Left ventricle myocardium inferior (tissue), 1 donor: ENCODE results near the gene PGP. TPM values are rescaled to one million over a fixed set of nuclear protein-coding genes. Genes with fewer than 3 reads are reported as not detected.
A peak's percentile ranks its signal among the peaks of the same experiment; 100 is the strongest.

ENCODE experiments used
- DNase-seq: peaks from one replicate; pipeline ENCODE4 v3.0.0-alpha.2; 2020
- H3K27ac ChIP-seq: fragments of 200-600 bp; replicated peaks from 2 replicates; pipeline ENCODE4 v1.8.0; 2021
- H3K27me3 ChIP-seq: fragments of 200-600 bp; 2 replicates; pipeline ENCODE4 v1.8.0; 2021; ENCODE audit warnings: low read depth
- H3K36me3 ChIP-seq: fragments of 200-600 bp; 2 replicates; pipeline ENCODE4 v1.8.0; 2021
- H3K4me1 ChIP-seq: fragments of 200-600 bp; 2 replicates; pipeline ENCODE4 v1.8.0; 2021
- H3K4me3 ChIP-seq: fragments of 200-600 bp; 2 replicates; pipeline ENCODE4 v1.8.0; 2021; ENCODE audit warnings: mild to moderate bottlenecking, moderate library complexity
- H3K9me3 ChIP-seq: fragments of 200-600 bp; replicated peaks from 2 replicates; pipeline ENCODE4 v1.8.0; 2021
- intact Hi-C: fragments of 100-400 bp; cut with micrococcal nuclease; formaldehyde crosslinking; loops from one replicate; pipeline ENCODE4 v1.11.0; 2022
- total RNA-seq: library from RNA; stranded (reverse); fragmentation: NEBNext Ultra II Directional; extraction: Animal tissue kit (Norgen Biotek cat#: 25700); gene quantifications from one replicate; pipeline ENCODE4 v1.2.1, GENCODE V29; 2021
- TF ChIP-seq, protein P1 (sequence below): fragments of 200-600 bp; IDR thresholded peaks from 2 replicates; pipeline ENCODE4 v1.8.0; 2021; ENCODE audit warnings: antibody characterized with exemption, mild to moderate bottlenecking, borderline replicate concordance
- donor health status: DM: no; HTN: yes; CAD: no; lungs with severe emphysema.

Gene PGP
- total RNA-seq, 1 donor from 2014 or later: 34.1 TPM

DNA sequence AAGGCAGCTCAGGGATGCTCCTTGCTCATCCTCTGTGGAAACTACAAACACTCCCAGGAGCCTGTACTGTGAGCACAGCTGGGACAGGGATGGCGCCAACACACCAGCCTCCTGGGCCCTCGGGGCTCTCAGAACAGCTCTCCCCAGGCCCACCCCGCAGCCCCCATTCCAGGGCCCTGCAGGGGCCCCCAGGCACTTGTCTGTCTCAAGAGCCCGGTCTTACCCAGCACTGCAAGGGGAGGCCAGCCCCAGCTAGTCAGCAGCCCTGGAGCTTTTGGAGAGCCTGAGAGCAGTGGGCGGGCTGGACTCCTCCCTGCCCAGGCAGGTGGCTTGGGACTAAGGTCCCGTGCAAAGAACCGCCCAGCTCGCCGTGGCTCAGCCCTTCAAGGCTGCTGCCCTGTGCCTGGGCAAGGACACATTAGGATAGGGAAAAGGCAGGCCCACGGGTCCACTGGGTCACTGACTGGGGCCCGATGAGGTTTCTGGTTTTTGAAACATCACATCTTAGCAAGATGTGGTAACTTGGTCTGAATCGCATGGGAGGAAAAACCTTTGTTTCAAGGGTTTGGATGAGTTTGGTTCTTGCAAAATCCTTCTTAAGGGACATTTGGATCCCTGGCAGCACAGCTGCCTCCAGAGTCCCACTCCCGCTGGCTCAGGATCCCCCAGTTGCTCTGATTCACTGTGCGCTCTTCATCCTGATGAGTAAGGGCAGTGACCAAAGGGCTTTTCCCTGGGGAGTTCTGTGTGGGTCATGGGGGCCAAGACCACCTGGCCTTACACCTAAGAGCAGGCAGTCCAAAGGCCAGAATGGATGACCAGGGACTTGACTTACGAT is 24.4 kb upstream of the PGP start:
- Histone ChIP-seq H3K4me3 (no peak overlapping the region), H3K27ac (no peak overlapping the region), H3K36me3 (peaks cover 58% of the 10 kb centered on the region), H3K9me3 (no peaks in the 10 kb centered on the region), H3K4me1 (peaks cover 25% of the 10 kb centered on the region), H3K27me3 (peaks cover 23% of the 10 kb centered on the region)
- TF ChIP-seq, protein P1, sequence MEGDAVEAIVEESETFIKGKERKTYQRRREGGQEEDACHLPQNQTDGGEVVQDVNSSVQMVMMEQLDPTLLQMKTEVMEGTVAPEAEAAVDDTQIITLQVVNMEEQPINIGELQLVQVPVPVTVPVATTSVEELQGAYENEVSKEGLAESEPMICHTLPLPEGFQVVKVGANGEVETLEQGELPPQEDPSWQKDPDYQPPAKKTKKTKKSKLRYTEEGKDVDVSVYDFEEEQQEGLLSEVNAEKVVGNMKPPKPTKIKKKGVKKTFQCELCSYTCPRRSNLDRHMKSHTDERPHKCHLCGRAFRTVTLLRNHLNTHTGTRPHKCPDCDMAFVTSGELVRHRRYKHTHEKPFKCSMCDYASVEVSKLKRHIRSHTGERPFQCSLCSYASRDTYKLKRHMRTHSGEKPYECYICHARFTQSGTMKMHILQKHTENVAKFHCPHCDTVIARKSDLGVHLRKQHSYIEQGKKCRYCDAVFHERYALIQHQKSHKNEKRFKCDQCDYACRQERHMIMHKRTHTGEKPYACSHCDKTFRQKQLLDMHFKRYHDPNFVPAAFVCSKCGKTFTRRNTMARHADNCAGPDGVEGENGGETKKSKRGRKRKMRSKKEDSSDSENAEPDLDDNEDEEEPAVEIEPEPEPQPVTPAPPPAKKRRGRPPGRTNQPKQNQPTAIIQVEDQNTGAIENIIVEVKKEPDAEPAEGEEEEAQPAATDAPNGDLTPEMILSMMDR: no peak
- DNase-seq: no peak
- intact Hi-C loops: no loop called here

DNA sequence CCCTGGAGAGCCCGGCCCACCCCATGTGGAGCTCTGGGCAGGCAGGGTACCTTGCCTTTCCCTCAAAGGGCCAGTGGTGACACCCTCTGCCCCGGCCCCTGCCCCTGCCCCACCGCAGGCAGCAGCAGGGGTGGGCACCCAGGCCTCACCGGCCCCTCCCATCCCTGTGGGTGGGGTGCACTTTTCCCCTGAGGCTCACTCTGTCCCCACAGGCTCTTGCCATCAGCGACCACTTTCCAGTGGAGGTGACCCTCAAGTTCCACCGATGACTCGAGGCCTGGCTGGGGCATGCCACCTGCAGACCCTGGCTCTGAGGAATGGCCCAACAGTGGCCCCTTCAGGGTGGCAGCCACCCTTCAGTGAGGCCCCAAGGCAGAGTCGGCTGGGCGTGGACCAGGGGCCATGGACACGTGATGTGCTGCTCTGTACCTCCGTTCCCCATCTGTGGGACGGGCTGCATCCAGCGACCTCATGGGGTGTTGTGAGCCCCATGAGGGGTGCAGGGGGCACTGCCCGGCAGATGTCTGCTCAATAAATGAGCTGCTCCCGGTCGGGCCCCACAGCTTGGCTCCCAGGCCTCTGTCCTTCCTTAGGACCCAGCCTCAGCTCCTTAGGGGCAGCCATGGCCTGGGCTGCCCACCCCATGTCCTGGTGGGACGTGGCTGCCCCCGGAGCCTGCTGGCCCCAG is 23.7 kb upstream of the PGP start:
- TF ChIP-seq, protein P1: no peak
- no peak for DNase-seq
- Histone ChIP-seq H3K27ac (peak overlapping the region; percentile 41), H3K4me3 (peak overlapping the region; percentile 55), H3K27me3 (peaks cover 23% of the 10 kb centered on the region), H3K36me3 (peaks cover 58% of the 10 kb centered on the region), H3K4me1 (peaks cover 25% of the 10 kb centered on the region), H3K9me3 (no peaks in the 10 kb centered on the region)
- intact Hi-C loops: no loop called here

DNA sequence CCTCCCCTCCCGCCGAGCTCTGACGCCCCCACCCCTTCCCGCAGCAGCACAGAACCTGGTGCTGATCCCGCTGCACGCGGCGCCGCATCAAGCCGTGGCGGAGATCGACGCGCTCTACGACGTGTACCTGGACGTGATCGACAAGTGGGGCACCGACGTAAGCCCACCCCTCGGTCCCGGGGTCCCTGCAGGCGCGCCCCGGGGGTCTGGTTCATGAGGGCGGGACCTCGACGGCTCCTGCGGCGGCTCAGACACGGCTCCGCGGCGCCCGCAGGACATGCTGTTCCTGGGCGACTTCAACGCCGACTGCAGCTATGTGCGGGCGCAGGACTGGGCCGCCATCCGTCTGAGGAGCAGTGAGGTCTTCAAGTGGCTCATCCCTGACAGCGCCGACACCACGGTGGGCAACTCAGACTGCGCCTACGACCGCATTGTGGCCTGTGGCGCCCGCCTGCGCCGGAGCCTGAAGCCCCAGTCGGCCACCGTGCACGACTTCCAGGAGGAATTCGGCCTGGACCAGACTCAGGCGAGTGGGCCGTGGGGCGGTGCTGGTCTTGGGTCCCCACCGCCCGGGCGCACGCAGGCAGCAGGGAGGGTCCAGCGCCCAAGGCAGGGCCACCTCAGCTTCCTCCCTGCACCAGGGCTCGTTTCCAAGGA is 23.0 kb upstream of the PGP start:
- Histone ChIP-seq H3K4me1 (peaks cover 25% of the 10 kb centered on the region), H3K27me3 (peaks cover 23% of the 10 kb centered on the region), H3K4me3 (peak overlapping the region; percentile 55), H3K36me3 (peaks cover 58% of the 10 kb centered on the region), H3K27ac (peak overlapping the region; percentile 41), H3K9me3 (no peaks in the 10 kb centered on the region)
- TF ChIP-seq, protein P1: no peak
- DNase-seq: no peak
- intact Hi-C loops: no loop called here

GRCh38 chr16:2237102-2237482 is 22.5 kb upstream of the PGP start:
- peak overlapping the region; percentile 55 for H3K4me3 ChIP-seq
- no peak for DNase-seq
- intact Hi-C loops: no loop called here

More at GRCh38 chr16:2237102-2237482, 22.5 kb upstream of the PGP start:
- Histone ChIP-seq H3K36me3 (peaks cover 58% of the 10 kb centered on the region), H3K27me3 (peaks cover 23% of the 10 kb centered on the region), H3K9me3 (no peaks in the 10 kb centered on the region), H3K27ac (no peak overlapping the region), H3K4me1 (peaks cover 25% of the 10 kb centered on the region)
- TF ChIP-seq, protein P1: no peak
